CD14-positive monocyte (primary cell): ENCODE measurements around the gene FXYD6. TPM values are rescaled to one million over a fixed set of nuclear protein-coding genes. Genes with fewer than 3 reads are reported as not detected.

ENCODE experiments used
- DNase-seq, 3 donors: peaks; one replicate each; pipeline ENCODE4 v3.0.0-alpha.2; 2011 to 2022
- H2AFZ ChIP-seq: 2 replicates; pipeline ENCODE4 v1.6.0; 2012; ENCODE audit warnings: mild to moderate bottlenecking, low read depth, low read length, inconsistent platforms; ENCODE audit not compliant: insufficient read depth, poor library complexity, severe bottlenecking
- H3K27ac ChIP-seq, 2 donors: 1 replicate in 1 of 2; 2 replicates in 1 of 2; pipeline ENCODE4 v1.5.1; 2012 to 2013; ENCODE audit warnings: low read length in 2 of 2, control low read depth in 1 of 2, inconsistent platforms in 1 of 2, low read depth in 1 of 2, mild to moderate bottlenecking in 1 of 2
- H3K27me3 ChIP-seq, 2 donors: one replicate each; pipeline versions ENCODE4 v1.6.0 to v1.6.1; 2011 to 2013; ENCODE audit warnings: low read length in 2 of 2; ENCODE audit not compliant: control insufficient read depth in 2 of 2, insufficient read depth in 2 of 2
- H3K36me3 ChIP-seq, 2 donors: replicated peaks in 1 of 2; 1 replicate in 1 of 2; 2 replicates in 1 of 2; pipeline versions ENCODE4 v1.5.1 to v1.6.1; 2012 to 2013; ENCODE audit warnings: low read length in 2 of 2, control low read depth in 1 of 2, inconsistent platforms in 1 of 2, mild to moderate bottlenecking in 1 of 2; ENCODE audit not compliant: insufficient read depth in 2 of 2, control insufficient read depth in 1 of 2
- H3K4me1 ChIP-seq, 2 donors: 1 replicate in 1 of 2; 2 replicates in 1 of 2; pipeline versions ENCODE4 v1.5.1 to v1.6.1; 2012 to 2013; ENCODE audit warnings: low read length in 2 of 2, control low read depth in 1 of 2, inconsistent platforms in 1 of 2, mild to moderate bottlenecking in 1 of 2, moderate library complexity in 1 of 2; ENCODE audit not compliant: insufficient read depth in 2 of 2, control insufficient read depth in 1 of 2
- H3K4me2 ChIP-seq: replicated peaks from 2 replicates; pipeline ENCODE3; 2012; ENCODE audit warnings: low read length, moderate library complexity, mild to moderate bottlenecking; ENCODE audit not compliant: poor library complexity, severe bottlenecking; ENCODE audit errors: extremely low read depth
- H3K4me3 ChIP-seq, 3 experiments: fragments of 200-600 bp in 1 of 3; sonication (generic) in 1 of 3; replicated peaks in 1 of 3; 1 replicate in 2 of 3; 2 replicates in 1 of 3; pipeline ENCODE4 v1.5.1; 2011 to 2013; ENCODE audit warnings: low read length in 3 of 3, mild to moderate bottlenecking in 3 of 3, control low read depth in 2 of 3, low read depth in 2 of 3, inconsistent platforms in 1 of 3, moderate library complexity in 1 of 3
- H3K79me2 ChIP-seq: 2 replicates; pipeline ENCODE4 v1.6.0; 2012; ENCODE audit warnings: mild to moderate bottlenecking, control low read depth, inconsistent platforms, low read length, moderate library complexity; ENCODE audit not compliant: insufficient read depth
- H3K9ac ChIP-seq: 2 replicates; pipeline ENCODE4 v1.6.0; 2017; ENCODE audit warnings: low read length, mild to moderate bottlenecking; ENCODE audit not compliant: insufficient read depth, poor library complexity, severe bottlenecking
- H3K9me3 ChIP-seq, 2 donors: replicated peaks in 1 of 2; 1 replicate in 1 of 2; 2 replicates in 1 of 2; pipeline versions ENCODE4 v1.5.1 to v1.6.1; 2012 to 2013; ENCODE audit warnings: low read length in 2 of 2, control low read depth in 1 of 2; ENCODE audit not compliant: control insufficient read depth in 1 of 2, insufficient read depth in 1 of 2
- H4K20me1 ChIP-seq: 2 replicates; pipeline ENCODE4 v1.6.0; 2012; ENCODE audit warnings: mild to moderate bottlenecking, low read length, control low read depth, moderate library complexity; ENCODE audit not compliant: insufficient read depth
- H3K27ac Mint-ChIP-seq, 7 donors: one replicate each; pipeline ENCODE4 v1.8.0; 2020; ENCODE audit warnings: mild to moderate bottlenecking in 7 of 7, mixed read lengths in 7 of 7, moderate library complexity in 6 of 7, inconsistent platforms in 2 of 7
- H3K27me3 Mint-ChIP-seq, 3 donors: one replicate each; pipeline ENCODE4 v1.8.0; 2021 to 2022; ENCODE audit warnings: low read depth in 3 of 3, mild to moderate bottlenecking in 3 of 3, mixed read lengths in 3 of 3, moderate library complexity in 3 of 3, inconsistent platforms in 1 of 3
- H3K36me3 Mint-ChIP-seq, 2 donors: one replicate each; pipeline ENCODE4 v1.8.0; 2020; ENCODE audit warnings: mixed read lengths in 2 of 2, inconsistent platforms in 1 of 2, mild to moderate bottlenecking in 1 of 2
- H3K4me1 Mint-ChIP-seq: one replicate; pipeline ENCODE4 v1.8.0; 2020; ENCODE audit warnings: mild to moderate bottlenecking, mixed read lengths
- H3K4me3 Mint-ChIP-seq, 2 donors: one replicate each; pipeline ENCODE4 v1.8.0; 2020; ENCODE audit warnings: mild to moderate bottlenecking in 2 of 2, mixed read lengths in 2 of 2, moderate library complexity in 1 of 2
- H3K9me3 Mint-ChIP-seq, 7 donors: one replicate each; pipeline ENCODE4 v1.8.0; 2020 to 2022; ENCODE audit warnings: mixed read lengths in 7 of 7, mild to moderate bottlenecking in 6 of 7, moderate library complexity in 6 of 7, inconsistent platforms in 2 of 7
- WGBS: methylation state at CpG from one replicate; pipeline ENCODE4 v1.1.5; 2013; ENCODE audit warnings: missing lambda C conversion rate; ENCODE audit not compliant: insufficient coverage; 5-methylcytosine and 5-hydroxymethylcytosine counted together
- intact Hi-C, 2 donors: fragments of 100-400 bp; cut with micrococcal nuclease; formaldehyde crosslinking; loops; one replicate each; pipeline versions ENCODE4 v1.15.0 to v1.15.1; 2023
- polyA plus RNA-seq, 3 donors: library from polyadenylated mRNA; depleted of rRNA in 1 of 3; unstranded in 2 of 3; stranded (reverse) in 1 of 3; fragments of 300-500 nt in 2 of 3; fragments of >200 nt in 1 of 3; fragmentation: Illumina TruSeq in 2 of 3; gene quantifications; 1 replicate in 2 of 3; 2 replicates in 1 of 3; pipeline ENCODE4 v1.2.3, GENCODE V29; 2012 to 2021
- TF ChIP-seq, protein P1 (sequence below): fragments of 200-600 bp; IDR thresholded peaks from one replicate; pipeline ENCODE4 v1.8.0; 2022; ENCODE audit warnings: antibody characterized with exemption, mild to moderate bottlenecking

Gene FXYD6
- polyA plus RNA-seq, 3 donors, result 36.4 to 52.1 (median 44.1) TPM

DNA sequence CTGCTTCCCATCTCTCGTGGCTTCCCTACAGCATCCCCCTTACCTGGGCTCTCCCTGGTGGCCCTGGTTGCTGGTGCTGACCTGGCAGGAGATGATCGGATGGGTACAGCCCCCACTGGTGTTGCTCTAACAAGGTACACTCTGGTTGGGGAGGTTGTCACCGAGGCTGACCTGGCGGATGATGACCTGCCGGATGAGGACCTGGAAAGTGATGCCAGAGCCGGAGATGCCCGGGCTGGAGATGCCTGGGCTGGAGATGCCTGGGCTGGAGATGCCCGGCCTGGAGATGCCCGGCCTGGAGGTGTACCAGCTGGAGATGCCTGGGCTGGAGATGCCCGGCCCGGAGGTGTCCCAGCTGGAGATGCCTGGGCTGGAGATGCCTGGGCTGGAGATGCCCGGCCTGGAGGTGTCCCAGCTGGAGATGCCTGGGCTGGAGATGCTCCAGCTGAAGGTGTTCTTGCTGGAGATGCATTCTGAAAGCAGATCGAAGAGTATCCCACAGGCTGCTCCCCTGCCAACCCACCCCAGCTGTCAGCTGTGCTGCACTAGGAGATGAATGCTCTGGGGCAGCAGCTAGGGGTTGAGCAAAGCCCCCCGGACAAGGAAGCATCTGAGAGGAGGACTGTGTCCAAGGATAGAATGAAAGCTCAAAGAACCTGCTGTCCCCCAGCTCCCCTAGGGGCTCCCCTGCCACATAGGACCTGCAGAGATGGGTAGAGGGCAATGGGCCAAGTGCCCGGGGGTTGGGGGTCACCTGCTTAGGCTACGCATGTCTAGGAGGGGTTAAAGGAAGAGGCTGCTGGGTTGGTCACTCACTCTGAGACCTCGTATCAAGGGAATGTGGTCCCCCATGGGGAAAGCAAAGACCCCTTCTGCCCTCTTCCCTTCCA, 42.2 kb upstream of the FXYD6 start:
- peaks cover 3 to 5% (median 3%) of the 10 kb centered on the region in 3 donors for H3K27me3 Mint-ChIP-seq
- no peak overlapping the region for H3K9ac ChIP-seq
- no peaks in the 10 kb centered on the region for H4K20me1 ChIP-seq
- no peak overlapping the region for H3K4me2 ChIP-seq
- H3K36me3 ChIP-seq, result no peaks in the 10 kb centered on the region
- peaks cover 3 to 9% of the 10 kb centered on the region in 2 donors for H3K4me1 ChIP-seq
- no peaks in the 10 kb centered on the region for H3K36me3 Mint-ChIP-seq
- no peak overlapping the region for H2AFZ ChIP-seq
- H3K79me2 ChIP-seq, result no peaks in the 10 kb centered on the region
- H3K27ac ChIP-seq, result no peak overlapping the region
- TF ChIP-seq, protein P1, sequence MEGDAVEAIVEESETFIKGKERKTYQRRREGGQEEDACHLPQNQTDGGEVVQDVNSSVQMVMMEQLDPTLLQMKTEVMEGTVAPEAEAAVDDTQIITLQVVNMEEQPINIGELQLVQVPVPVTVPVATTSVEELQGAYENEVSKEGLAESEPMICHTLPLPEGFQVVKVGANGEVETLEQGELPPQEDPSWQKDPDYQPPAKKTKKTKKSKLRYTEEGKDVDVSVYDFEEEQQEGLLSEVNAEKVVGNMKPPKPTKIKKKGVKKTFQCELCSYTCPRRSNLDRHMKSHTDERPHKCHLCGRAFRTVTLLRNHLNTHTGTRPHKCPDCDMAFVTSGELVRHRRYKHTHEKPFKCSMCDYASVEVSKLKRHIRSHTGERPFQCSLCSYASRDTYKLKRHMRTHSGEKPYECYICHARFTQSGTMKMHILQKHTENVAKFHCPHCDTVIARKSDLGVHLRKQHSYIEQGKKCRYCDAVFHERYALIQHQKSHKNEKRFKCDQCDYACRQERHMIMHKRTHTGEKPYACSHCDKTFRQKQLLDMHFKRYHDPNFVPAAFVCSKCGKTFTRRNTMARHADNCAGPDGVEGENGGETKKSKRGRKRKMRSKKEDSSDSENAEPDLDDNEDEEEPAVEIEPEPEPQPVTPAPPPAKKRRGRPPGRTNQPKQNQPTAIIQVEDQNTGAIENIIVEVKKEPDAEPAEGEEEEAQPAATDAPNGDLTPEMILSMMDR, result no peak
- H3K9me3 Mint-ChIP-seq, result no peaks in the 10 kb centered on the region
- intact Hi-C loops, result no loop called here
- H3K9me3 ChIP-seq, result no peaks in the 10 kb centered on the region
- no peak overlapping the region for H3K27ac Mint-ChIP-seq
- no peaks in the 10 kb centered on the region for H3K27me3 ChIP-seq
- 96% methylated on average over 12 of the region's 17 CpGs for WGBS
- peaks cover 15% of the 10 kb centered on the region for H3K4me1 Mint-ChIP-seq
- no peak overlapping the region for H3K4me3 Mint-ChIP-seq
- DNase-seq, result no peak
- H3K4me3 ChIP-seq, result no peak overlapping the region

DNA sequence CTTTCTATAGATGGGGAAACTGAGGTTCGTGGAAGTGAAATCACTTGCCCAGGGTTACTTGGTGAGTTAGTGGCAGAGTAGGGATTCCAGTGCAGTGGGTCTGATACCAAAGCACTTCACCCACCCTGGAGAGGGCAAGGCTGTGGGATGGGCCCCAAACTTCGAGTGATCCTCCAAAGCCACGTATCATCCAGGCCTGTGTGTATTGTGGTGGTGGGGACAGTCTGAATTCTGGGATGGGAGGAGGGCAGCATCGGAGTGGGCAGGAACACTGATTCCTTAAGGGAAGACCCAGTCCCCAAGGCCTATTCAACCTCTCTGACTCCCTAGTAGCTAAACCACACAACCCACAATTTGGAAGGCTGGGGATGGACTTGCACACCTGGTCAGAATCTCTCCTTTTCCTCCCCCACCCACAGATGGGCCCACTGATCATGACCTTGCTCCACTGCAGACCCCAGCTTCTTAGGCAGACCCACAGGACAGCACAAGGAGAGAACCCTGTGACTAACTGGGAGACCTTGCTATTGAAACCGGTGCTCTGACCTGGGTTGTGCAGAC, 41.2 kb upstream of the FXYD6 start:
- Histone ChIP-seq H3K9me3 (no peaks in the 10 kb centered on the region), H2AFZ (no peak overlapping the region), H3K27ac (no peak overlapping the region), H3K9ac (no peak overlapping the region), H4K20me1 (no peaks in the 10 kb centered on the region), H3K4me2 (no peak overlapping the region), H3K27me3 (no peaks in the 10 kb centered on the region), H3K4me3 (no peak overlapping the region), H3K36me3 (no peaks in the 10 kb centered on the region), H3K4me1 (peaks cover 3 to 9% of the 10 kb centered on the region in 2 donors), H3K79me2 (no peaks in the 10 kb centered on the region)
- peak overlapping the region in 1 of 7 donors; percentile 63 for H3K27ac Mint-ChIP-seq
- no peak for DNase-seq
- H3K36me3 Mint-ChIP-seq, result no peaks in the 10 kb centered on the region
- no peaks in the 10 kb centered on the region for H3K9me3 Mint-ChIP-seq
- H3K4me3 Mint-ChIP-seq, result no peak overlapping the region
- intact Hi-C loops, result no loop called here
- H3K27me3 Mint-ChIP-seq, result peaks cover 3 to 9% (median 3%) of the 10 kb centered on the region in 3 donors
- 100% methylated on average over 2 of the region's 5 CpGs for WGBS
- H3K4me1 Mint-ChIP-seq, result peaks cover 15% of the 10 kb centered on the region
- TF ChIP-seq, protein P1, result no peak
